ENCODE measurements around the gene PLIN4. TPM values are rescaled to one million over a fixed set of nuclear protein-coding genes. Genes with fewer than 3 reads are reported as not detected.

Gene PLIN4
- total and polyA plus RNA-seq, 9 of the 15 experiments (the other 6 are each of a cell fraction or from before 2014, with no cell fraction given), result 0.04 to 0.16 (median 0.07) TPM; not detected in 3

GRCh38 chr19:4539693-4540581 is 21.7 kb upstream of the PLIN4 start, which contains the start of gene LRG1 (continued):
- TF ChIP-seq MBD1 (CRISPR knock-in tag; IDR thresholded peaks at IDR 0.05) (no peak), NFIC (IDR thresholded peaks at IDR 0.05) (peak; percentile 44; the same call in 1 of the 2 replicates), CREM (IDR thresholded peaks at IDR 0.05; ENCODE audit: low read depth) (peak; percentile 12; the same call in 1 of the 2 replicates), L3MBTL2 (IDR thresholded peaks at IDR 0.05) (0 out of 2 replicates have a peak, but pooled peaks have one; percentile 18), RNF2 (IDR thresholded peaks at IDR 0.05) (peak; percentile 19; the same call in 1 of the 2 replicates), ATF1 (CRISPR knock-in tag; IDR thresholded peaks at IDR 0.05) (no peak), ATF1 (tag; IDR thresholded peaks at IDR 0.05) (peak; percentile 34; the same call in 1 of the 2 replicates), SAP30 (IDR thresholded peaks at IDR 0.05; ENCODE audit: borderline replicate concordance, insufficient read depth, low read depth, low read length, poor library complexity, severe bottlenecking) (peak; percentile 43), ZNF592 (IDR thresholded peaks at IDR 0.05) (peak; percentile 47; the same call in 1 of the 2 replicates), PURB (CRISPR knock-in tag; IDR thresholded peaks at IDR 0.05; ENCODE audit: low read depth) (no peak), NR2C1 (IDR thresholded peaks at IDR 0.05) (peak; percentile 91), NR2C1 (tag; IDR thresholded peaks at IDR 0.05) (peak; percentile 94), KDM1A (IDR thresholded peaks at IDR 0.05) (peak in 1 of 2 experiments; percentile 23; a peak in 1 of 4 replicates), RFX1 (IDR thresholded peaks at IDR 0.05) (no peak), ZEB2 (IDR thresholded peaks at IDR 0.05) (peak; percentile 68; the same call in 1 of the 2 replicates), ETV1 (tag; conservative IDR thresholded peaks at IDR 0.05; ENCODE audit: low read depth) (peak; percentile 52)

Measured in K562 (cell line).